Measurements from ENCODE around the gene LIN7A. TPM values are rescaled to one million over a fixed set of nuclear protein-coding genes. Genes with fewer than 3 reads are reported as not detected.
A peak's percentile ranks its signal among the peaks of the same experiment; 100 is the strongest.

The LIN7A gene
- total and polyA plus RNA-seq, 2 experiments from 2014 or later: 5.2 to 9.9 TPM

GRCh38 chr12:80776706-80777105, 161.0 kb downstream of the LIN7A start:
- TF ChIP-seq EZH2 (IDR thresholded peaks at IDR 0.05; ENCODE audit: borderline replicate concordance) (no peak), CTCF (IDR thresholded peaks at IDR 0.05; ENCODE audit: poor library complexity) (no peak), EZH2phosphoT487 (IDR thresholded peaks at IDR 0.05; ENCODE audit: low read depth, severe bottlenecking, unreplicated experiment) (no peak)
- H3K4me3 ChIP-seq: no peak overlapping the region
- no peak overlapping the region for H2AFZ ChIP-seq
- H3K79me2 ChIP-seq: no peaks in the 10 kb centered on the region
- H3K4me1 ChIP-seq (ENCODE audit: insufficient read depth): no peaks in the 10 kb centered on the region
- 100% methylated on average over 2 of the region's 2 CpGs for WGBS (ENCODE audit: low lambda C conversion rate, missing lambda C conversion rate)
- H4K20me1 ChIP-seq (ENCODE audit: insufficient read depth, poor library complexity, severe bottlenecking): no peaks in the 10 kb centered on the region
- H3K27me3 ChIP-seq: no peaks in the 10 kb centered on the region
- H3K27ac ChIP-seq: peak overlapping the region; percentile 80
- DNase-seq (ENCODE audit: low spot score): no peak
- H3K9me2 ChIP-seq (replicated peaks; ENCODE audit: insufficient read depth): no peaks in the 10 kb centered on the region
- H3K36me3 ChIP-seq (replicated peaks; ENCODE audit: insufficient read depth, low read depth): no peaks in the 10 kb centered on the region
- H3K4me2 ChIP-seq: no peak overlapping the region
- no peaks in the 10 kb centered on the region for H3K9me3 ChIP-seq (ENCODE audit: low read depth)

- no peak for DNase-seq (ENCODE audit: low spot score)
- Histone ChIP-seq H3K27ac (no peak overlapping the region), H3K36me3 (replicated peaks; ENCODE audit: insufficient read depth, low read depth) (no peaks in the 10 kb centered on the region), H3K9me3 (ENCODE audit: low read depth) (no peaks in the 10 kb centered on the region), H4K20me1 (ENCODE audit: insufficient read depth, poor library complexity, severe bottlenecking) (no peaks in the 10 kb centered on the region), H3K9me2 (replicated peaks; ENCODE audit: insufficient read depth) (no peaks in the 10 kb centered on the region), H3K4me1 (ENCODE audit: insufficient read depth) (no peaks in the 10 kb centered on the region), H3K27me3 (no peaks in the 10 kb centered on the region), H3K4me2 (no peak overlapping the region), H3K79me2 (no peaks in the 10 kb centered on the region), H3K4me3 (no peak overlapping the region), H2AFZ (no peak overlapping the region)
- 100% methylated on average over 2 of the region's 2 CpGs for WGBS (ENCODE audit: low lambda C conversion rate, missing lambda C conversion rate)
- TF ChIP-seq EZH2 (IDR thresholded peaks at IDR 0.05; ENCODE audit: borderline replicate concordance) (no peak), EZH2phosphoT487 (IDR thresholded peaks at IDR 0.05; ENCODE audit: low read depth, severe bottlenecking, unreplicated experiment) (no peak), CTCF (IDR thresholded peaks at IDR 0.05; ENCODE audit: poor library complexity) (no peak)
Observed at GRCh38 chr12:80770958-80771357, 166.8 kb downstream of the LIN7A start.

GRCh38 chr12:80769553-80770140, 168.1 kb downstream of the LIN7A start:
- H3K36me3 ChIP-seq (replicated peaks; ENCODE audit: insufficient read depth, low read depth): no peaks in the 10 kb centered on the region
- H3K9me3 ChIP-seq (ENCODE audit: low read depth): no peaks in the 10 kb centered on the region
- H3K4me1 ChIP-seq (ENCODE audit: insufficient read depth): no peaks in the 10 kb centered on the region
- no peak overlapping the region for H3K4me2 ChIP-seq
- no peak for DNase-seq (ENCODE audit: low spot score)
- 84% methylated on average over 1 of the region's 1 CpG for WGBS (ENCODE audit: low lambda C conversion rate, missing lambda C conversion rate)
- H2AFZ ChIP-seq: no peak overlapping the region
- no peaks in the 10 kb centered on the region for H3K79me2 ChIP-seq
- no peak overlapping the region for H3K4me3 ChIP-seq
- TF ChIP-seq EZH2phosphoT487 (IDR thresholded peaks at IDR 0.05; ENCODE audit: low read depth, severe bottlenecking, unreplicated experiment) (no peak), EZH2 (IDR thresholded peaks at IDR 0.05; ENCODE audit: borderline replicate concordance) (no peak), CTCF (IDR thresholded peaks at IDR 0.05; ENCODE audit: poor library complexity) (no peak)
- no peaks in the 10 kb centered on the region for H3K27me3 ChIP-seq
- no peak overlapping the region for H3K27ac ChIP-seq
- H4K20me1 ChIP-seq (ENCODE audit: insufficient read depth, poor library complexity, severe bottlenecking): no peaks in the 10 kb centered on the region
- H3K9me2 ChIP-seq (replicated peaks; ENCODE audit: insufficient read depth): no peaks in the 10 kb centered on the region
